ENCODE results near the gene NTSR2. TPM values are rescaled to one million over a fixed set of nuclear protein-coding genes. Genes with fewer than 3 reads are reported as not detected.

NTSR2 gene
- total and polyA plus RNA-seq, 2 donors (not counting 3 experiments of a cell fraction or from before 2014, with no cell fraction given), result not detected

DNA sequence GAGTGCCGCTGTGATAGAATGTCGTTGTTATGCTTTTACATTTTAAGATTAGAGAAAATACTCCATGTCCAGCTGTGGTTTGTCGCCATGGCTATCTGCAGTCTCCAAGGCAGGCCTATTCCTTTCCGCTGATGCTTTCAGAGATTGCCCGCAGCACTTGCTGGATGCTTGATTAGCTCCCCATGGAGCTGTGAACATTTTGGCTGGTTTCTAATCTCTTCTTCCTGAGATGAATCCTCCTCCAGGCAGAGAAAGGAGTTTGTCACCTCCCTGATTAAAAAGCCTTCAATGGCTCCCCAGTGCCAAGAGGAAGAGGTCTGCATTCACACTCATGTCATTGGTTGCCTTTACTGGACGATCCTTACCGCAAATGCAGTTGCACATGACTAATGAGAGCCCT is 43.8 kb upstream of the NTSR2 start:
- intact Hi-C loops (cut with micrococcal nuclease), result no loop called here
- CTCF ChIA-PET, result interaction anchor here (1.6 kb wide), 1 partner anchor 21 kb away, joined by 5 read pairs; no protein-coding TSS in a partner anchor
- POLR2A ChIA-PET, result no interaction called here

More for the DNA sequence above, 43.8 kb upstream of the NTSR2 start:
- Histone ChIP-seq H3K4me2 (ENCODE audit: insufficient read depth, low read length) (no peak overlapping the region), H3K9me1 (replicated peaks; ENCODE audit: control insufficient read depth, extremely low read depth, insufficient read depth, low read length) (no peaks in the 10 kb centered on the region), H3K4me1 (ENCODE audit: control insufficient read depth, extremely low read depth, insufficient read depth, low read length) (peaks cover 4% of the 10 kb centered on the region), H3K27me3 (ENCODE audit: control insufficient read depth in 2 of 2, insufficient read depth in 2 of 2, low read length in 2 of 2) (peaks cover 13 to 18% of the 10 kb centered on the region in 2 experiments), H3K9me3 (replicated peaks; ENCODE audit: control insufficient read depth, insufficient read depth, low read length) (no peaks in the 10 kb centered on the region), H2AFZ (ENCODE audit: low read depth, low read length) (no peak overlapping the region), H3K9ac (replicated peaks; ENCODE audit: extremely low read depth, insufficient read depth, low read length) (no peak overlapping the region), H4K20me1 (replicated peaks; ENCODE audit: control insufficient read depth, extremely low read depth, insufficient read depth, low read length) (no peaks in the 10 kb centered on the region), H3K4me3 (replicated peaks in 1 of 3; ENCODE audit: insufficient read depth in 1 of 3, low read depth in 1 of 3, low read length in 3 of 3) (no peak overlapping the region), H3K36me3 (ENCODE audit: control insufficient read depth in 2 of 2, extremely low read depth in 1 of 2, insufficient read depth in 2 of 2, low read length in 2 of 2) (no peaks in the 10 kb centered on the region), H3K27ac (ENCODE audit: insufficient read depth, low read depth, low read length) (no peak overlapping the region), H3K79me2 (ENCODE audit: control insufficient read depth, insufficient read depth, low read length) (no peaks in the 10 kb centered on the region)
- TF ChIP-seq, protein P1, sequence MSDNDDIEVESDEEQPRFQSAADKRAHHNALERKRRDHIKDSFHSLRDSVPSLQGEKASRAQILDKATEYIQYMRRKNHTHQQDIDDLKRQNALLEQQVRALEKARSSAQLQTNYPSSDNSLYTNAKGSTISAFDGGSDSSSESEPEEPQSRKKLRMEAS (IDR thresholded peaks at IDR 0.05; ENCODE audit: insufficient read depth, insufficient read length), result no peak
- TF ChIP-seq CTCF (IDR thresholded peaks at IDR 0.05; ENCODE audit: extremely low read depth in 1 of 2, insufficient read depth in 1 of 2, low read depth in 1 of 2, low read length in 2 of 2) (no peak), MYC (IDR thresholded peaks at IDR 0.05; ENCODE audit: low read depth, low read length) (no peak), POLR2AphosphoS5 (IDR thresholded peaks at IDR 0.05; ENCODE audit: insufficient read depth, low read depth, low read length) (no peak), JUN (IDR thresholded peaks at IDR 0.05; ENCODE audit: borderline replicate concordance, insufficient read depth, insufficient read length, low read depth) (no peak), GATA2 (IDR thresholded peaks at IDR 0.05; ENCODE audit: insufficient read depth, insufficient read length, low read depth, low read length) (no peak), POLR2A (IDR thresholded peaks at IDR 0.05; ENCODE audit: low read depth, low read length) (no peak), EZH2 (IDR thresholded peaks at IDR 0.05; ENCODE audit: borderline replicate concordance, low read depth, low read length, severe bottlenecking) (no peak), FOS (IDR thresholded peaks at IDR 0.05; ENCODE audit: borderline replicate concordance, insufficient read depth, low read length) (no peak)
- BruUV-seq (replicated peaks), result no TSS peak
- dilution Hi-C loops (cut with MboI; ENCODE audit: extremely low pct_ligation_motif_present, low sequenced_read_pairs), result no loop called here
- FAIRE-seq (no peak), DNase-seq (ENCODE audit: low read depth, low spot score) (no peak)
